Tibial nerve (tissue), 4 donors: Measurements from ENCODE around the gene DLG1. TPM values are rescaled to one million over a fixed set of nuclear protein-coding genes. Genes with fewer than 3 reads are reported as not detected.
A peak's percentile ranks its signal among the peaks of the same experiment; 100 is the strongest.

Source experiments
- DNase-seq, 2 donors: peaks; one replicate each; pipeline ENCODE4 v3.0.0-alpha.2; 2019; ENCODE audit warnings: low spot score in 2 of 2
- H3K27ac ChIP-seq, 4 donors: fragments of 200-600 bp; sonication (generic) in 3 of 4; one replicate each; pipeline ENCODE4 v1.5.1; 2017 to 2019; ENCODE audit warnings: mild to moderate bottlenecking in 1 of 4
- H3K27me3 ChIP-seq, 2 donors: fragments of 200-600 bp; sonication (generic) in 1 of 2; one replicate each; pipeline versions ENCODE4 v1.5.1 to v1.6.0; 2017 to 2019
- H3K36me3 ChIP-seq, 3 donors: fragments of 200-600 bp; sonication (generic); one replicate each; pipeline ENCODE4 v1.5.1; 2018 to 2019
- H3K4me1 ChIP-seq, 4 donors: fragments of 200-600 bp; sonication (generic) in 3 of 4; one replicate each; pipeline ENCODE4 v1.5.1; 2017 to 2019
- H3K4me3 ChIP-seq, 4 donors: fragments of 200-600 bp; sonication (generic) in 3 of 4; one replicate each; pipeline ENCODE4 v1.5.1; 2017 to 2019; ENCODE audit warnings: mild to moderate bottlenecking in 1 of 4, moderate library complexity in 1 of 4
- H3K9me3 ChIP-seq, 4 donors: fragments of 200-600 bp; sonication (generic) in 3 of 4; one replicate each; pipeline ENCODE4 v1.5.1; 2017 to 2019
- EP300 ChIP-seq, 2 donors: sonication (generic); formaldehyde crosslinking; IDR thresholded peaks; one replicate each; pipeline ENCODE4 v1.6.1; 2017; ENCODE audit warnings: antibody characterized with exemption in 2 of 2, mild to moderate bottlenecking in 1 of 2
- POLR2A ChIP-seq, 2 donors: fragments of 450-650 bp; IDR thresholded peaks; one replicate each; pipeline ENCODE4 v1.6.1; 2017; ENCODE audit warnings: antibody characterized with exemption in 2 of 2, mild to moderate bottlenecking in 2 of 2, moderate library complexity in 2 of 2
- WGBS, 2 donors: methylation state at CpG; one replicate each; pipeline ENCODE4 v1.1.5; 2018; 5-methylcytosine and 5-hydroxymethylcytosine counted together
- total RNA-seq, 4 donors: library from RNA; depleted of rRNA; stranded (reverse); fragments of >200 nt; gene quantifications; one replicate each; pipeline ENCODE4 v1.1.0, GENCODE V29; 2016
- TF ChIP-seq, protein P1 (sequence below), 5 experiments: fragments of 200-600 bp in 3 of 5; fragments of 450-650 bp in 2 of 5; sonication (generic) in 3 of 5; IDR thresholded peaks; one replicate each; pipeline ENCODE4 v1.5.1; 2016 to 2019; ENCODE audit warnings: antibody characterized with exemption in 5 of 5, mild to moderate bottlenecking in 3 of 5, moderate library complexity in 2 of 5

The DLG1 gene
- total RNA-seq, 4 donors from 2014 or later, result 49.2 to 94.0 (median 71.1) TPM

DNA sequence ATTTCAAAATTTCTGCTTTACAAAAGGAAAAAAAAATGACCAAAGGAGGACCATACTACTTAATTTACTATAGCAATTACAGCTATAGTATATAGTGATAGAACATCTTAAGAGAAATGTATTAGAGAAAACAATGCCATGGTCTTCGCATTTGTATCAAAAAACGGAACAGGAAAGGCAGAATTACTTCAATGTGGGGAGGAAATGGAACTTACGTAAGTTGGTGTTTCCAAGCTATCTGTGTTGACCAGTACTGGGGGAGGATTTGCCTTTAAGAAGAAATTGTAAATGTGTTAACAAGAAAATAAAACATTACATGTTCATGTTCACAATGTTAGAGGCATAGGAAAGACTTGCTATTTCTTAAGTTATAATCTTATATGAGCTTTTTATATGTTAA lies 148.9 kb downstream of the DLG1 start:
- Histone ChIP-seq H3K4me1 (peaks cover 0 to 23% (median 0%) of the 10 kb centered on the region in 4 donors), H3K27ac (no peak overlapping the region), H3K9me3 (peaks cover 0 to 4% (median 0%) of the 10 kb centered on the region in 4 donors), H3K4me3 (no peak overlapping the region), H3K36me3 (peaks cover 0 to 2% (median 0%) of the 10 kb centered on the region in 3 donors), H3K27me3 (no peaks in the 10 kb centered on the region)
- DNase-seq, result no peak
- no peak for TF ChIP-seq POLR2A (IDR thresholded peaks at IDR 0.05)
- no peak for TF ChIP-seq EP300 (IDR thresholded peaks at IDR 0.05)
- TF ChIP-seq, protein P1, sequence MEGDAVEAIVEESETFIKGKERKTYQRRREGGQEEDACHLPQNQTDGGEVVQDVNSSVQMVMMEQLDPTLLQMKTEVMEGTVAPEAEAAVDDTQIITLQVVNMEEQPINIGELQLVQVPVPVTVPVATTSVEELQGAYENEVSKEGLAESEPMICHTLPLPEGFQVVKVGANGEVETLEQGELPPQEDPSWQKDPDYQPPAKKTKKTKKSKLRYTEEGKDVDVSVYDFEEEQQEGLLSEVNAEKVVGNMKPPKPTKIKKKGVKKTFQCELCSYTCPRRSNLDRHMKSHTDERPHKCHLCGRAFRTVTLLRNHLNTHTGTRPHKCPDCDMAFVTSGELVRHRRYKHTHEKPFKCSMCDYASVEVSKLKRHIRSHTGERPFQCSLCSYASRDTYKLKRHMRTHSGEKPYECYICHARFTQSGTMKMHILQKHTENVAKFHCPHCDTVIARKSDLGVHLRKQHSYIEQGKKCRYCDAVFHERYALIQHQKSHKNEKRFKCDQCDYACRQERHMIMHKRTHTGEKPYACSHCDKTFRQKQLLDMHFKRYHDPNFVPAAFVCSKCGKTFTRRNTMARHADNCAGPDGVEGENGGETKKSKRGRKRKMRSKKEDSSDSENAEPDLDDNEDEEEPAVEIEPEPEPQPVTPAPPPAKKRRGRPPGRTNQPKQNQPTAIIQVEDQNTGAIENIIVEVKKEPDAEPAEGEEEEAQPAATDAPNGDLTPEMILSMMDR (IDR thresholded peaks at IDR 0.05), result no peak
- 83 to 95% methylated on average over 3 of the region's 3 CpGs for WGBS, 2 donors

GRCh38 chr3:197144188-197144587 lies 154.2 kb downstream of the DLG1 start:
- no peaks in the 10 kb centered on the region for H3K27me3 ChIP-seq
- H3K4me1 ChIP-seq, result no peaks in the 10 kb centered on the region
- H3K9me3 ChIP-seq, result no peaks in the 10 kb centered on the region
- TF ChIP-seq, protein P1 (IDR thresholded peaks at IDR 0.05), result no peak
- TF ChIP-seq EP300 (IDR thresholded peaks at IDR 0.05) (no peak), POLR2A (IDR thresholded peaks at IDR 0.05) (no peak)
- no peak overlapping the region for H3K4me3 ChIP-seq
- DNase-seq, result no peak
- H3K36me3 ChIP-seq, result peaks cover 0 to 10% (median 0%) of the 10 kb centered on the region in 3 donors
- no peak overlapping the region for H3K27ac ChIP-seq
- WGBS, 2 donors, result 63 to 84% methylated on average over 1 of the region's 1 CpG

- Histone ChIP-seq H3K4me1 (peaks cover 0 to 2% (median 0%) of the 10 kb centered on the region in 4 donors), H3K36me3 (peaks cover 0 to 54% (median 4%) of the 10 kb centered on the region in 3 donors), H3K27ac (no peak overlapping the region), H3K27me3 (no peaks in the 10 kb centered on the region), H3K4me3 (no peak overlapping the region), H3K9me3 (no peaks in the 10 kb centered on the region)
- no peak for DNase-seq
- 88 to 89% methylated on average over 1 of the region's 1 CpG for WGBS, 2 donors
- TF ChIP-seq, protein P1 (IDR thresholded peaks at IDR 0.05), result no peak
- TF ChIP-seq EP300 (IDR thresholded peaks at IDR 0.05), result no peak
- TF ChIP-seq POLR2A (IDR thresholded peaks at IDR 0.05), result no peak
Observed at GRCh38 chr3:197139586-197139985, 158.8 kb downstream of the DLG1 start.

DNA sequence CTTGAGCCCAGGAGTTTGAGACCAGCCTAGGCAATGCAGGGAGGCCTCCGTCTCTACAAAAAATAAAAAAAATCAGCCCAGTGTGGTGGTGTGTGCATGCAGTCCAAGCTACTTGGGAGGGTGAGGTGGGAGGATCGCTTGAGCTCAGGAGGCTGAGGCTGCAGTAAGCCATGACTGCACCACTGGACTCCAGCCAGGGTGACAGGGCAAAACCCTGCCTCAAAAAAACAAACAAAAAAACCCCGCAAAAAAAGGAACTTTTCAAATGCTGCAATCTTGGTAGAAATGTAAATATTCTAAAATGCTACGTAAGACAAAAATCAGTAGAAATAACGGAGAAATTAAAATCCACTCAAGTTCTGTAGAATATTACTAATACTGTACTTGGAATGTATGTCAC lies 160.7 kb downstream of the DLG1 start:
- Histone ChIP-seq H3K36me3 (peaks cover 0 to 58% (median 4%) of the 10 kb centered on the region in 3 donors), H3K27me3 (no peaks in the 10 kb centered on the region), H3K27ac (no peak overlapping the region), H3K4me1 (peaks cover 0 to 5% (median 0%) of the 10 kb centered on the region in 4 donors), H3K4me3 (no peak overlapping the region), H3K9me3 (no peaks in the 10 kb centered on the region)
- TF ChIP-seq POLR2A (IDR thresholded peaks at IDR 0.05) (no peak), EP300 (IDR thresholded peaks at IDR 0.05) (no peak)
- TF ChIP-seq, protein P1 (IDR thresholded peaks at IDR 0.05), result no peak
- peak in 1 of 2 donors; percentile 14 for DNase-seq
- WGBS, 2 donors, result 86 to 91% methylated on average over 5 of the region's 5 CpGs

DNA sequence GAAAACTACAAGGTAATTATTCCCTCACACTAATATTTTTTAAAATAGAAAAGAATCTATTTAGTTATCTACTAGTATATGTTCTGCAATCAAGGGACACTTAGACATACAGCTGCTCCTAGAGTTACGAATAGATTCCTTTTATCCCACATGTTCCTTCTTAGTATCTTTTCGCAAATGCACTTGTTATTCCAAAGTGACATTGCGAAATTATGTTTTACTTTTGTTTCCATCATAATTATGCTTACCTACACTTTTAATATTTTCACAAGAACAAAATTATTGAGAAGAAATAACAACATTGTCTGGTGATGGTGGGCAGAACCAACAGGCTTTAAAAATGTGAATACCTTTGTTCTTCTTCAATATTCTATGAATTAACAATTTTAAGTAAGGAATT lies 161.7 kb downstream of the DLG1 start:
- Histone ChIP-seq H3K27ac (no peak overlapping the region), H3K27me3 (no peaks in the 10 kb centered on the region), H3K4me3 (no peak overlapping the region), H3K9me3 (no peaks in the 10 kb centered on the region), H3K4me1 (peaks cover 0 to 5% (median 0%) of the 10 kb centered on the region in 4 donors), H3K36me3 (peaks cover 0 to 58% (median 4%) of the 10 kb centered on the region in 3 donors)
- WGBS, 2 donors, result 97 to 98% methylated on average over 3 of the region's 3 CpGs
- TF ChIP-seq, protein P1 (IDR thresholded peaks at IDR 0.05), result no peak
- TF ChIP-seq EP300 (IDR thresholded peaks at IDR 0.05) (no peak), POLR2A (IDR thresholded peaks at IDR 0.05) (no peak)
- no peak for DNase-seq
